CD4-positive, CD25-positive, alpha-beta regulatory T cell (primary cell): ENCODE results near the gene LRMDA. TPM values are rescaled to one million over a fixed set of nuclear protein-coding genes. Genes with fewer than 3 reads are reported as not detected.

Experiments
- ATAC-seq, 2 donors: fragments of 150-1000 bp; cut with Tn5 transposase; one replicate each; pipeline ENCODE4 v1.10.0; 2021; ENCODE audit warnings: low read depth in 2 of 2, moderate number of reproducible peaks in 2 of 2, moderate library complexity in 1 of 2
- DNase-seq, 3 donors: peaks; one replicate each; pipeline versions ENCODE4 v3.0.0 to v3.0.0-alpha.2; 2012 to 2022; ENCODE audit warnings: mixed read lengths in 1 of 3
- H3K27ac ChIP-seq: one replicate; pipeline ENCODE4 v1.7.0; 2013; ENCODE audit warnings: mild to moderate bottlenecking, low read length; ENCODE audit not compliant: insufficient read depth, poor library complexity, severe bottlenecking
- H3K27me3 ChIP-seq: one replicate; pipeline ENCODE4 v1.7.0; 2013; ENCODE audit warnings: low read length; ENCODE audit not compliant: control insufficient read depth, insufficient read depth
- H3K36me3 ChIP-seq: one replicate; pipeline ENCODE4 v1.7.0; 2013; ENCODE audit warnings: mild to moderate bottlenecking, low read length, moderate library complexity; ENCODE audit not compliant: control insufficient read depth, insufficient read depth
- H3K4me1 ChIP-seq: 2 replicates; pipeline ENCODE4 v1.7.0; 2013; ENCODE audit warnings: mild to moderate bottlenecking, low read length; ENCODE audit not compliant: insufficient read depth, control insufficient read depth, poor library complexity, severe bottlenecking
- H3K4me3 ChIP-seq: one replicate; pipeline ENCODE4 v1.7.0; 2013; ENCODE audit warnings: low read depth, mild to moderate bottlenecking, low read length, moderate library complexity
- H3K9me3 ChIP-seq, 2 experiments: 1 replicate in 1 of 2; 2 replicates in 1 of 2; pipeline ENCODE4 v1.7.0; 2013; ENCODE audit warnings: low read length in 2 of 2, mild to moderate bottlenecking in 1 of 2, moderate library complexity in 1 of 2; ENCODE audit not compliant: control insufficient read depth in 2 of 2
- H3K27ac Mint-ChIP-seq, 3 donors: one replicate each; pipeline ENCODE4 v1.8.0; 2020 to 2022; ENCODE audit warnings: mild to moderate bottlenecking in 3 of 3, mixed read lengths in 3 of 3, moderate library complexity in 2 of 3
- H3K27me3 Mint-ChIP-seq: one replicate; pipeline ENCODE4 v1.8.0; 2022; ENCODE audit warnings: mild to moderate bottlenecking, mixed read lengths
- H3K36me3 Mint-ChIP-seq: one replicate; pipeline ENCODE4 v1.8.0; 2020; ENCODE audit warnings: mixed read lengths
- H3K4me1 Mint-ChIP-seq, 4 donors: one replicate each; pipeline ENCODE4 v1.8.0; 2020 to 2022; ENCODE audit warnings: mixed read lengths in 4 of 4, mild to moderate bottlenecking in 1 of 4
- H3K4me3 Mint-ChIP-seq, 4 donors: one replicate each; pipeline ENCODE4 v1.8.0; 2020 to 2022; ENCODE audit warnings: mild to moderate bottlenecking in 4 of 4, mixed read lengths in 4 of 4, moderate library complexity in 3 of 4
- H3K9me3 Mint-ChIP-seq, 7 donors: one replicate each; pipeline ENCODE4 v1.8.0; 2020 to 2022; ENCODE audit warnings: mixed read lengths in 7 of 7, mild to moderate bottlenecking in 3 of 7, moderate library complexity in 2 of 7
- polyA plus RNA-seq, 4 donors: library from polyadenylated mRNA; unstranded; fragments of 300-500 nt; fragmentation: Illumina TruSeq; gene quantifications; one replicate each; pipeline ENCODE4 v1.2.3, GENCODE V29; 2021
- total RNA-seq: library from RNA; stranded (reverse); gene quantifications from one replicate; pipeline ENCODE4 v1.2.3, GENCODE V29; 2022

Gene LRMDA
- total and polyA plus RNA-seq, 5 donors from 2014 or later, result 0.10 TPM; not detected in 4

GRCh38 chr10:76285012-76285411 lies 853.6 kb downstream of the LRMDA start:
- H3K4me1 ChIP-seq, result no peaks in the 10 kb centered on the region
- ATAC-seq (no peak), DNase-seq (no peak)
- Mint-ChIP-seq H3K9me3 (peaks cover 0 to 7% (median 5%) of the 10 kb centered on the region in 7 donors), H3K4me3 (no peak overlapping the region), H3K27me3 (no peaks in the 10 kb centered on the region), H3K4me1 (no peaks in the 10 kb centered on the region), H3K27ac (no peak overlapping the region), H3K36me3 (no peaks in the 10 kb centered on the region)
- H3K36me3 ChIP-seq, result no peaks in the 10 kb centered on the region
- no peak overlapping the region for H3K4me3 ChIP-seq
- H3K27me3 ChIP-seq, result no peaks in the 10 kb centered on the region
- no peaks in the 10 kb centered on the region for H3K9me3 ChIP-seq
- no peak overlapping the region for H3K27ac ChIP-seq

GRCh38 chr10:76285515-76285914 lies 854.1 kb downstream of the LRMDA start:
- Histone ChIP-seq H3K4me1 (no peaks in the 10 kb centered on the region), H3K27me3 (no peaks in the 10 kb centered on the region), H3K9me3 (no peaks in the 10 kb centered on the region), H3K27ac (no peak overlapping the region), H3K36me3 (no peaks in the 10 kb centered on the region), H3K4me3 (no peak overlapping the region)
- no peak overlapping the region for H3K27ac Mint-ChIP-seq
- peaks cover 0 to 7% (median 5%) of the 10 kb centered on the region in 7 donors for H3K9me3 Mint-ChIP-seq
- DNase-seq (no peak), ATAC-seq (no peak)
- no peaks in the 10 kb centered on the region for H3K27me3 Mint-ChIP-seq
- H3K36me3 Mint-ChIP-seq, result no peaks in the 10 kb centered on the region
- H3K4me3 Mint-ChIP-seq, result no peak overlapping the region
- no peaks in the 10 kb centered on the region for H3K4me1 Mint-ChIP-seq

GRCh38 chr10:76286536-76286935 lies 855.1 kb downstream of the LRMDA start:
- no peak overlapping the region for H3K4me3 Mint-ChIP-seq

GRCh38 chr10:76287856-76288255 lies 856.4 kb downstream of the LRMDA start:
- Histone ChIP-seq H3K4me3 (no peak overlapping the region), H3K36me3 (no peaks in the 10 kb centered on the region), H3K9me3 (no peaks in the 10 kb centered on the region), H3K27ac (no peak overlapping the region), H3K27me3 (no peaks in the 10 kb centered on the region), H3K4me1 (no peaks in the 10 kb centered on the region)
- ATAC-seq (no peak), DNase-seq (no peak)
- Mint-ChIP-seq H3K27me3 (no peaks in the 10 kb centered on the region), H3K27ac (no peak overlapping the region), H3K4me3 (no peak overlapping the region), H3K36me3 (no peaks in the 10 kb centered on the region), H3K9me3 (peaks cover 0 to 7% (median 4%) of the 10 kb centered on the region in 7 donors), H3K4me1 (no peaks in the 10 kb centered on the region)

More at GRCh38 chr10:76286536-76286935, 855.1 kb downstream of the LRMDA start:
- Mint-ChIP-seq H3K27ac (no peak overlapping the region), H3K36me3 (no peaks in the 10 kb centered on the region), H3K4me1 (no peaks in the 10 kb centered on the region), H3K9me3 (peaks cover 0 to 7% (median 4%) of the 10 kb centered on the region in 7 donors), H3K27me3 (no peaks in the 10 kb centered on the region)
- Histone ChIP-seq H3K27ac (no peak overlapping the region), H3K4me3 (no peak overlapping the region), H3K4me1 (no peaks in the 10 kb centered on the region), H3K9me3 (no peaks in the 10 kb centered on the region), H3K27me3 (no peaks in the 10 kb centered on the region), H3K36me3 (no peaks in the 10 kb centered on the region)
- ATAC-seq, result no peak
- DNase-seq, result no peak

GRCh38 chr10:76291175-76291574 lies 859.8 kb downstream of the LRMDA start:
- Mint-ChIP-seq H3K4me1 (no peaks in the 10 kb centered on the region), H3K27me3 (no peaks in the 10 kb centered on the region), H3K36me3 (no peaks in the 10 kb centered on the region), H3K9me3 (peaks cover 0 to 5% (median 3%) of the 10 kb centered on the region in 7 donors), H3K4me3 (no peak overlapping the region), H3K27ac (no peak overlapping the region)
- Histone ChIP-seq H3K27ac (no peak overlapping the region), H3K4me3 (no peak overlapping the region), H3K9me3 (no peaks in the 10 kb centered on the region), H3K36me3 (no peaks in the 10 kb centered on the region), H3K27me3 (no peaks in the 10 kb centered on the region), H3K4me1 (no peaks in the 10 kb centered on the region)
- ATAC-seq (no peak), DNase-seq (no peak)

- DNase-seq, result no peak
- H3K27me3 Mint-ChIP-seq, result no peaks in the 10 kb centered on the region
- H3K36me3 Mint-ChIP-seq, result no peaks in the 10 kb centered on the region
Measured at GRCh38 chr10:76291885-76292284, 860.5 kb downstream of the LRMDA start.

GRCh38 chr10:76296957-76297356 lies 865.5 kb downstream of the LRMDA start:
- Mint-ChIP-seq H3K27me3 (no peaks in the 10 kb centered on the region), H3K9me3 (peaks cover 0 to 8% (median 3%) of the 10 kb centered on the region in 7 donors), H3K4me3 (peak overlapping the region in 1 of 4 donors; percentile 72), H3K27ac (no peak overlapping the region), H3K4me1 (peaks cover 0 to 5% (median 0%) of the 10 kb centered on the region in 4 donors), H3K36me3 (no peaks in the 10 kb centered on the region)
- DNase-seq (no peak), ATAC-seq (no peak)
- Histone ChIP-seq H3K27ac (no peak overlapping the region), H3K36me3 (no peaks in the 10 kb centered on the region), H3K4me3 (no peak overlapping the region), H3K27me3 (no peaks in the 10 kb centered on the region), H3K9me3 (no peaks in the 10 kb centered on the region), H3K4me1 (no peaks in the 10 kb centered on the region)

More at GRCh38 chr10:76291885-76292284, 860.5 kb downstream of the LRMDA start:
- peaks cover 0 to 8% (median 3%) of the 10 kb centered on the region in 7 donors for H3K9me3 Mint-ChIP-seq
- no peak overlapping the region for H3K27ac Mint-ChIP-seq
- H3K36me3 ChIP-seq, result no peaks in the 10 kb centered on the region
- no peak overlapping the region for H3K27ac ChIP-seq
- no peak overlapping the region for H3K4me3 ChIP-seq
- no peak overlapping the region for H3K4me3 Mint-ChIP-seq
- no peak for ATAC-seq
- H3K27me3 ChIP-seq, result no peaks in the 10 kb centered on the region
- no peaks in the 10 kb centered on the region for H3K4me1 Mint-ChIP-seq
- no peaks in the 10 kb centered on the region for H3K4me1 ChIP-seq
- no peaks in the 10 kb centered on the region for H3K9me3 ChIP-seq

- Mint-ChIP-seq H3K9me3 (peaks cover 0 to 8% (median 3%) of the 10 kb centered on the region in 7 donors), H3K36me3 (no peaks in the 10 kb centered on the region), H3K4me1 (peaks cover 0 to 9% (median 0%) of the 10 kb centered on the region in 4 donors), H3K27me3 (no peaks in the 10 kb centered on the region), H3K27ac (no peak overlapping the region), H3K4me3 (no peak overlapping the region)
- DNase-seq, result no peak
- no peaks in the 10 kb centered on the region for H3K9me3 ChIP-seq
- no peak overlapping the region for H3K4me3 ChIP-seq
- no peaks in the 10 kb centered on the region for H3K27me3 ChIP-seq
- no peak overlapping the region for H3K27ac ChIP-seq
- H3K4me1 ChIP-seq, result no peaks in the 10 kb centered on the region
- no peak for ATAC-seq
- no peaks in the 10 kb centered on the region for H3K36me3 ChIP-seq
Measured at GRCh38 chr10:76297358-76297757, 865.9 kb downstream of the LRMDA start.
